ENCODE results near the gene CNPPD1. TPM values are rescaled to one million over a fixed set of nuclear protein-coding genes. Genes with fewer than 3 reads are reported as not detected.

The CNPPD1 gene
- total RNA-seq, 1 donor from 2014 or later = 44.2 TPM

Other genes starting within 250 kb of the CNPPD1 start
- gene CDK5R2, start 217.3 kb downstream of the CNPPD1 start, total RNA-seq = not detected in 2 replicates
- not detected in 2 replicates for gene FEV, start 191.7 kb downstream of the CNPPD1 start, total RNA-seq
- gene CRYBA2, start 183.5 kb downstream of the CNPPD1 start, total RNA-seq = not detected in 2 replicates
- not detected in 2 replicates for gene CFAP65, start 135.4 kb downstream of the CNPPD1 start, total RNA-seq
- gene IHH, start 116.0 kb downstream of the CNPPD1 start, total RNA-seq = not detected in 2 replicates
- 10.2 and 22.1 TPM in 2 replicates for gene NHEJ1, start 16.1 kb downstream of the CNPPD1 start, total RNA-seq
- gene SLC23A3, start 6.9 kb downstream of the CNPPD1 start, total RNA-seq = 1.3 and 1.9 TPM in 2 replicates
- 57.4 and 110 TPM in 2 replicates for gene RETREG2, start 1.4 kb upstream of the CNPPD1 start, total RNA-seq
- gene ZFAND2B, start 29.9 kb upstream of the CNPPD1 start, total RNA-seq = 55.4 and 59.8 TPM in 2 replicates
- 40.2 and 46.1 TPM in 2 replicates for gene ABCB6, start 42.0 kb upstream of the CNPPD1 start, total RNA-seq
- 26.3 and 36.4 TPM in 2 replicates for gene ATG9A, start 52.7 kb upstream of the CNPPD1 start, total RNA-seq
- gene ANKZF1, start 52.9 kb upstream of the CNPPD1 start, total RNA-seq = 46.3 and 48.9 TPM in 2 replicates
- gene GLB1L, start 68.5 kb upstream of the CNPPD1 start, total RNA-seq = 3.7 and 4.7 TPM in 2 replicates
- gene STK16, start 68.6 kb upstream of the CNPPD1 start, total RNA-seq = 48.3 and 50.8 TPM in 2 replicates
- gene TUBA4B, start 76.3 kb upstream of the CNPPD1 start, total RNA-seq = not detected in 2 replicates
- 47.9 and 68.7 TPM in 2 replicates for gene TUBA4A, start 77.0 kb upstream of the CNPPD1 start, total RNA-seq
- gene DNAJB2, start 102.4 kb upstream of the CNPPD1 start, total RNA-seq = 57.6 and 60.0 TPM in 2 replicates
- 0.13 and 1.3 TPM in 2 replicates for gene PTPRN, start 132.5 kb upstream of the CNPPD1 start, total RNA-seq
- gene RESP18, start 155.8 kb upstream of the CNPPD1 start, total RNA-seq = not detected in 2 replicates
- gene DNPEP, start 211.0 kb upstream of the CNPPD1 start, total RNA-seq = 50.8 and 60.4 TPM in 2 replicates
- not detected in 2 replicates for gene DES, start 241.5 kb upstream of the CNPPD1 start, total RNA-seq

Data from bronchial epithelial cell (primary cell).